Measurements from ENCODE around the gene MGAT3.

GRCh38 chr22:39463931-39464390 is 7.1 kb downstream of the MGAT3 start:
- TF ChIP-seq CTCF (IDR thresholded peaks at IDR 0.05) (no peak), YY1 (IDR thresholded peaks at IDR 0.05; ENCODE audit: low read depth) (no peak), POLR2AphosphoS5 (IDR thresholded peaks at IDR 0.05; ENCODE audit: low read depth, low read length) (no peak), TAF1 (IDR thresholded peaks at IDR 0.05; ENCODE audit: borderline replicate concordance, low read depth, low read length) (no peak)

Measured in SK-N-SH (cell line).